ENCODE measurements around the gene HSPG2. TPM values are rescaled to one million over a fixed set of nuclear protein-coding genes. Genes with fewer than 3 reads are reported as not detected.

The HSPG2 gene
- total RNA-seq, 1 experiment from 2014 or later = 58.9 TPM

DNA sequence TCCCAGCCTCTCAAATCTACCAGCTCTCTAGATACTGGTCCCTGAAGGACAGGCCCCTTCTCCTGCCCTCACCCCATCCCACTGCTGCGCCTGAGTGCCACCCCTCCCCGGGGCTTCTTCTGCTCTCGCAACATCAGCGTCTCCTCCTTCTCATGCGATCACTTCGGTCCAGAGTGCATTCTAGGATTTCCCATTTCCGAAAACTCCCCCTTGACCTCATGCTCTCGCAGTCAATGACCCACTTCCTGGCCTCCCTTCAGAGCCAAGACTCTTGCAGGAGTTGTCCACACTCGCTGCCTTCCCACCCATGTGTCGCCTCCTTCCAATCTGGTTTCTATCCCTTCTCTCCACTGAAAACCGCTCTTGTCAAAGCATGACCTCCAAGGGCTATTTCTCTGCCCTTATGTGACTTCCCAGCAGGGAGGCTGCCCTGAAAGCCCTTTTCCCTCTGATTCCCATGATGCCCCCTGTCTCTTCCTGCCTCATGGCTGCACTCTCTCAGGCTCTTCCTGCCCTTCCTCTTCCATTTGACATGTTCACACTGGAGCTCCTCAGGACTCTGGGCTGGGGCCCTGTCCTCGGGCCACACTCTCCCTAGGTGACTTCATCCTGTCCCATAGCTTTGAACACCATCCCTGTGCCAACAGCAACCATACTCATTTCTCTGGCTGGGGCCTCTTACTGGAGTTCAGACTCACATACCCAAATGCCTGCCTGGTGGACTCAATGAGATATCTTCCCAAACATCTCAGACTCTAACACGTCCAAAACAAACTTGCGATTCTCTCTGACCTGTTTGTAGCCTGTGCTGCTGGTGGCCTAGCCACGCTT lies 79.1 kb downstream of the HSPG2 start:
- Mint-ChIP-seq H3K4me3 (ENCODE audit: unreplicated experiment) (no peak overlapping the region), H3K4me1 (ENCODE audit: insufficient read depth, unreplicated experiment) (peaks cover 26% of the 10 kb centered on the region), H3K36me3 (ENCODE audit: insufficient read depth, unreplicated experiment) (peaks cover 76% of the 10 kb centered on the region), H3K27me3 (ENCODE audit: insufficient read depth, unreplicated experiment) (no peaks in the 10 kb centered on the region), H3K9me3 (ENCODE audit: unreplicated experiment) (no peaks in the 10 kb centered on the region), H3K27ac (ENCODE audit: low read depth, unreplicated experiment) (no peak overlapping the region)
- CTCF ChIA-PET = interaction anchor here (1.0 kb wide), 1 partner anchor 14 kb away, joined by 3 read pairs; no protein-coding TSS in a partner anchor
- BruUV-seq (replicated peaks) = no TSS peak
- no peak for DNase-seq (ENCODE audit: unreplicated experiment)
- TF ChIP-seq CTCF (IDR thresholded peaks at IDR 0.05; ENCODE audit: unreplicated experiment) = no peak
- POLR2A ChIA-PET = no interaction called here
- intact Hi-C loops (cut with micrococcal nuclease) = no loop called here

- no peak overlapping the region for H3K4me3 Mint-ChIP-seq (ENCODE audit: unreplicated experiment)
- no peaks in the 10 kb centered on the region for H3K9me3 Mint-ChIP-seq (ENCODE audit: unreplicated experiment)
- H3K36me3 Mint-ChIP-seq (ENCODE audit: insufficient read depth, unreplicated experiment) = peaks cover 72% of the 10 kb centered on the region
- intact Hi-C loops (cut with micrococcal nuclease) = no loop called here
- no peak for TF ChIP-seq CTCF (IDR thresholded peaks at IDR 0.05; ENCODE audit: unreplicated experiment)
- POLR2A ChIA-PET = interaction anchor here (0.6 kb wide), 1 partner anchor 221 kb away, joined by 3 read pairs; no protein-coding TSS in a partner anchor
- no peak for DNase-seq (ENCODE audit: unreplicated experiment)
- H3K4me1 Mint-ChIP-seq (ENCODE audit: insufficient read depth, unreplicated experiment) = peaks cover 26% of the 10 kb centered on the region
- H3K27me3 Mint-ChIP-seq (ENCODE audit: insufficient read depth, unreplicated experiment) = no peaks in the 10 kb centered on the region
- CTCF ChIA-PET = no interaction called here
- H3K27ac Mint-ChIP-seq (ENCODE audit: low read depth, unreplicated experiment) = no peak overlapping the region
- no TSS peak for BruUV-seq (replicated peaks)
Observed at GRCh38 chr1:21857142-21857839, 79.8 kb downstream of the HSPG2 start.

DNA sequence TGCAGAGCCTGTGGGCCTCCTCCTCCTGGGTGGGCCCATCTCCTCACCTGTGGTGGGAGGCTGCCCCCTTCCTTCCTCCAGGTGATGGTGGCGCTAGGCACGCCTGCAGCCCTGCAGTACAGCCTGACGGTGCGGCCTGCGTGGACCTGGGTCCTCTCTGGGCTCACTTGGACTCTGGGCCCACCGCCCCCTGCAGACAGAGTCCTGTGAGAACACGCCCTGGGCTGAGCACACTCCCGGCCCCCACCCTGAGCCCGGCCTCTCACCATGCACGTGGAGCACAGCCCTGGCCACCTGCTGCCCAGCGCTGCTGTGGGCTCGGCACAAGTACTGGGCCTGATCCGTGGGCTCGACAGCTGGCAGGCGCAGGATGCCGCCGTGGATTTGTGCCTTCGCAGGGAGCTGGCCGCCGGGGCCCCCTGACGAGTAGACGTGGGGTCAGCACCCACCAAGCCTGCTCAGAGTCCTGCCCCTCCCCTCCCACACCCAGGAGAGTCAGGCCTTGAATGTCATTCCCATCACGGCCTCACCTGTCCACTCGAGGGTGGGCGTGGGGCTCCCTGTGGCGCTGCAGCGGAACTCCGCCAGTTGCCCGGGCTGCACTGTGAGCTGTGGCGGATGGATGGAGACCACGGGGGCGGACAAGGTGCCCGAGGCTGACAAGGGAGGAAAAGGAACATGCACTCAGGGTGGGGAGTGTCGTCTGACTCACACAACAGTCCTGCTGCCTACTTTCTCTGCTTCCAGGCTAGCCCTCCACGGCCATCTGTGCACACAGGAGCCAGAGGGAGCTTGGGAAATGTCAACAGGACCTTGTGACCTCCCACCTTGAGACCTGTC lies 81.6 kb downstream of the HSPG2 start:
- Mint-ChIP-seq H3K4me3 (ENCODE audit: unreplicated experiment) (no peak overlapping the region), H3K9me3 (ENCODE audit: unreplicated experiment) (no peaks in the 10 kb centered on the region), H3K27me3 (ENCODE audit: insufficient read depth, unreplicated experiment) (no peaks in the 10 kb centered on the region), H3K36me3 (ENCODE audit: insufficient read depth, unreplicated experiment) (peaks cover 69% of the 10 kb centered on the region), H3K27ac (ENCODE audit: low read depth, unreplicated experiment) (peak overlapping the region; percentile 90), H3K4me1 (ENCODE audit: insufficient read depth, unreplicated experiment) (peaks cover 26% of the 10 kb centered on the region)
- no peak for TF ChIP-seq CTCF (IDR thresholded peaks at IDR 0.05; ENCODE audit: unreplicated experiment)
- DNase-seq (ENCODE audit: unreplicated experiment) = peak; percentile 86
- POLR2A ChIA-PET = interaction anchor here (0.8 to 1.4 kb wide), 4 partner anchors 67 to 101 kb away, joined by 4 to 6 read pairs (median 5); partner anchors contain the start of gene USP48
- CTCF ChIA-PET = no interaction called here
- intact Hi-C loops (cut with micrococcal nuclease) = no loop called here
- BruUV-seq (replicated peaks) = no TSS peak

- no TSS peak for BruUV-seq (replicated peaks)
- H3K9me3 Mint-ChIP-seq (ENCODE audit: unreplicated experiment) = no peaks in the 10 kb centered on the region
Observed at GRCh38 chr1:21854751-21855131, 82.4 kb downstream of the HSPG2 start.

More at GRCh38 chr1:21854751-21855131, 82.4 kb downstream of the HSPG2 start:
- no peak for TF ChIP-seq CTCF (IDR thresholded peaks at IDR 0.05; ENCODE audit: unreplicated experiment)
- H3K27me3 Mint-ChIP-seq (ENCODE audit: insufficient read depth, unreplicated experiment) = no peaks in the 10 kb centered on the region
- peaks cover 26% of the 10 kb centered on the region for H3K4me1 Mint-ChIP-seq (ENCODE audit: insufficient read depth, unreplicated experiment)
- intact Hi-C loops (cut with micrococcal nuclease) = no loop called here
- no peak overlapping the region for H3K27ac Mint-ChIP-seq (ENCODE audit: low read depth, unreplicated experiment)
- ChIA-PET CTCF (no interaction called here), POLR2A (no interaction called here)
- no peak for DNase-seq (ENCODE audit: unreplicated experiment)
- peaks cover 75% of the 10 kb centered on the region for H3K36me3 Mint-ChIP-seq (ENCODE audit: insufficient read depth, unreplicated experiment)
- H3K4me3 Mint-ChIP-seq (ENCODE audit: unreplicated experiment) = no peak overlapping the region

Measured in MCF 10A (cell line).